Measurements from ENCODE around the gene DDX10. TPM values are rescaled to one million over a fixed set of nuclear protein-coding genes. Genes with fewer than 3 reads are reported as not detected.

The DDX10 gene
- total and polyA plus RNA-seq, 2 experiments from 2014 or later: 32.4 to 37.8 TPM

DNA sequence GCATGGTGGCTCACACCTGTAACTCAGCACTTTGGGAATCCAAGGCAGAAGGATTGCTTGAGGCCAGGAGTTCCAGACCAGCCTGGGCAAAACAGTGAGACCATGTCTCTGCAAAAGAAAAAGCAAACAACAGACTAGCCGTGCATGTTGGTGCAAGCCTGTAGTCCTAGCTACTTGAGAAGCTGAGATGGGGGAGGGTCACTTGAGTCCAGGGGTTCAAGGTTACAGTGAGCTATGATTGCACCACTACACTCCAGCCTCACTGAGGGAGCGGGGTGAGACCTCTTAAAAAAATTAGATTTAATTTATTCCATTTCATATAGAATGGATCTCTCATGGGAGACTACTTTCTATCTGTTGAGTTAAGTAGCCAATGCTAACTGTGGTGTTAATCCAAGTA, 50.4 kb downstream of the DDX10 start (continued):
- TF ChIP-seq, protein P1, sequence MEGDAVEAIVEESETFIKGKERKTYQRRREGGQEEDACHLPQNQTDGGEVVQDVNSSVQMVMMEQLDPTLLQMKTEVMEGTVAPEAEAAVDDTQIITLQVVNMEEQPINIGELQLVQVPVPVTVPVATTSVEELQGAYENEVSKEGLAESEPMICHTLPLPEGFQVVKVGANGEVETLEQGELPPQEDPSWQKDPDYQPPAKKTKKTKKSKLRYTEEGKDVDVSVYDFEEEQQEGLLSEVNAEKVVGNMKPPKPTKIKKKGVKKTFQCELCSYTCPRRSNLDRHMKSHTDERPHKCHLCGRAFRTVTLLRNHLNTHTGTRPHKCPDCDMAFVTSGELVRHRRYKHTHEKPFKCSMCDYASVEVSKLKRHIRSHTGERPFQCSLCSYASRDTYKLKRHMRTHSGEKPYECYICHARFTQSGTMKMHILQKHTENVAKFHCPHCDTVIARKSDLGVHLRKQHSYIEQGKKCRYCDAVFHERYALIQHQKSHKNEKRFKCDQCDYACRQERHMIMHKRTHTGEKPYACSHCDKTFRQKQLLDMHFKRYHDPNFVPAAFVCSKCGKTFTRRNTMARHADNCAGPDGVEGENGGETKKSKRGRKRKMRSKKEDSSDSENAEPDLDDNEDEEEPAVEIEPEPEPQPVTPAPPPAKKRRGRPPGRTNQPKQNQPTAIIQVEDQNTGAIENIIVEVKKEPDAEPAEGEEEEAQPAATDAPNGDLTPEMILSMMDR (conservative IDR thresholded peaks at IDR 0.05; ENCODE audit: low read depth in 2 of 2): no peak

DNA sequence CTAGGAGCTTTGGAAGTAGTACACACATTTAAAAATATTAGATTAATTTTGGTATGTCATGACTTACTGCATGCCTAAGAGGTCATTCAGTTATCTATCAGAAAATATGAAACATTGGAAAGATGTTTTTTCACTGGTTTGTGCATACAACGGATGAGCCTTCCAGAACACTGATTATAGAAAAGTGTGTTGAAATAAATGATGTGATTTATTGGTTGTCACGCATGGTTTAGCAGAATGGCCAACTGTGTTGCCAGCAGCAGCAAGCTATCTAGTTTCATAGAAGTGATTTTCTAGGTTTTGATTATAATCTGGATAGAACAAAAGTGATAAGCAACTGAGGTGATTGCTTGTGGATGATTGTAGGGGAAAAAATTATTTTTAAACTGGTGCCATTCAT, 53.6 kb downstream of the DDX10 start:
- peaks cover 10% of the 10 kb centered on the region for H3K36me3 ChIP-seq (ENCODE audit: insufficient read depth)
- H3K27ac ChIP-seq (ENCODE audit: low read depth): no peak overlapping the region
- H3K4me3 Mint-ChIP-seq: no peak overlapping the region
- ATAC-seq (no peak), DNase-seq (ENCODE audit: low spot score) (no peak)
- no peaks in the 10 kb centered on the region for H3K9me3 Mint-ChIP-seq
- no peaks in the 10 kb centered on the region for H3K4me1 ChIP-seq (ENCODE audit: insufficient read depth)
- peaks cover 2% of the 10 kb centered on the region for H3K27me3 Mint-ChIP-seq (ENCODE audit: insufficient read depth, low read depth, poor library complexity)
- peaks cover 17% of the 10 kb centered on the region for H3K36me3 Mint-ChIP-seq (ENCODE audit: low read depth)
- H2AFZ ChIP-seq: no peak overlapping the region
- no peaks in the 10 kb centered on the region for H4K20me1 ChIP-seq (replicated peaks; ENCODE audit: insufficient read depth)
- H3K79me2 ChIP-seq (replicated peaks; ENCODE audit: insufficient read depth): peaks cover 7% of the 10 kb centered on the region; the same call in 1 of the 2 replicates
- H3K4me1 Mint-ChIP-seq: peaks cover 3% of the 10 kb centered on the region; the same call in 1 of the 3 replicates
- H3F3A ChIP-seq (replicated peaks; ENCODE audit: low read depth): no peaks in the 10 kb centered on the region
- no peak overlapping the region for H3K4me3 ChIP-seq
- H3K27ac Mint-ChIP-seq: no peak overlapping the region
- TF ChIP-seq NANOG (IDR thresholded peaks at IDR 0.05; ENCODE audit: borderline replicate concordance) (no peak), CREB1 (CRISPR knock-in tag; IDR thresholded peaks at IDR 0.05; ENCODE audit: low read depth) (no peak), JUNB (IDR thresholded peaks at IDR 0.05; ENCODE audit: unreplicated experiment) (no peak), ZNF331 (CRISPR knock-in tag; IDR thresholded peaks at IDR 0.05; ENCODE audit: low read depth) (no peak), POLR2AphosphoS5 (IDR thresholded peaks at IDR 0.05; ENCODE audit: low read depth) (no peak)
- TF ChIP-seq, protein P2, sequence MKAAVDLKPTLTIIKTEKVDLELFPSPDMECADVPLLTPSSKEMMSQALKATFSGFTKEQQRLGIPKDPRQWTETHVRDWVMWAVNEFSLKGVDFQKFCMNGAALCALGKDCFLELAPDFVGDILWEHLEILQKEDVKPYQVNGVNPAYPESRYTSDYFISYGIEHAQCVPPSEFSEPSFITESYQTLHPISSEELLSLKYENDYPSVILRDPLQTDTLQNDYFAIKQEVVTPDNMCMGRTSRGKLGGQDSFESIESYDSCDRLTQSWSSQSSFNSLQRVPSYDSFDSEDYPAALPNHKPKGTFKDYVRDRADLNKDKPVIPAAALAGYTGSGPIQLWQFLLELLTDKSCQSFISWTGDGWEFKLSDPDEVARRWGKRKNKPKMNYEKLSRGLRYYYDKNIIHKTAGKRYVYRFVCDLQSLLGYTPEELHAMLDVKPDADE (IDR thresholded peaks at IDR 0.05): no peak
- TF ChIP-seq, protein P3, sequence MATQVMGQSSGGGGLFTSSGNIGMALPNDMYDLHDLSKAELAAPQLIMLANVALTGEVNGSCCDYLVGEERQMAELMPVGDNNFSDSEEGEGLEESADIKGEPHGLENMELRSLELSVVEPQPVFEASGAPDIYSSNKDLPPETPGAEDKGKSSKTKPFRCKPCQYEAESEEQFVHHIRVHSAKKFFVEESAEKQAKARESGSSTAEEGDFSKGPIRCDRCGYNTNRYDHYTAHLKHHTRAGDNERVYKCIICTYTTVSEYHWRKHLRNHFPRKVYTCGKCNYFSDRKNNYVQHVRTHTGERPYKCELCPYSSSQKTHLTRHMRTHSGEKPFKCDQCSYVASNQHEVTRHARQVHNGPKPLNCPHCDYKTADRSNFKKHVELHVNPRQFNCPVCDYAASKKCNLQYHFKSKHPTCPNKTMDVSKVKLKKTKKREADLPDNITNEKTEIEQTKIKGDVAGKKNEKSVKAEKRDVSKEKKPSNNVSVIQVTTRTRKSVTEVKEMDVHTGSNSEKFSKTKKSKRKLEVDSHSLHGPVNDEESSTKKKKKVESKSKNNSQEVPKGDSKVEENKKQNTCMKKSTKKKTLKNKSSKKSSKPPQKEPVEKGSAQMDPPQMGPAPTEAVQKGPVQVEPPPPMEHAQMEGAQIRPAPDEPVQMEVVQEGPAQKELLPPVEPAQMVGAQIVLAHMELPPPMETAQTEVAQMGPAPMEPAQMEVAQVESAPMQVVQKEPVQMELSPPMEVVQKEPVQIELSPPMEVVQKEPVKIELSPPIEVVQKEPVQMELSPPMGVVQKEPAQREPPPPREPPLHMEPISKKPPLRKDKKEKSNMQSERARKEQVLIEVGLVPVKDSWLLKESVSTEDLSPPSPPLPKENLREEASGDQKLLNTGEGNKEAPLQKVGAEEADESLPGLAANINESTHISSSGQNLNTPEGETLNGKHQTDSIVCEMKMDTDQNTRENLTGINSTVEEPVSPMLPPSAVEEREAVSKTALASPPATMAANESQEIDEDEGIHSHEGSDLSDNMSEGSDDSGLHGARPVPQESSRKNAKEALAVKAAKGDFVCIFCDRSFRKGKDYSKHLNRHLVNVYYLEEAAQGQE (IDR thresholded peaks at IDR 0.05; ENCODE audit: unreplicated experiment): no peak
- H3K9me2 ChIP-seq (ENCODE audit: insufficient read depth): no peaks in the 10 kb centered on the region
- H3K27me3 ChIP-seq (ENCODE audit: insufficient read depth): no peaks in the 10 kb centered on the region
- no peak overlapping the region for H3K4me2 ChIP-seq
